HFF-Myc (cell line): Measurements from ENCODE around the gene PPP1R36.
A peak's percentile ranks its signal among the peaks of the same experiment; 100 is the strongest.

ENCODE experiments used
- DNase-seq: peaks from one replicate; pipeline ENCODE4 v3.0.0-alpha.2; 2011; ENCODE audit warnings: low read depth; ENCODE audit errors: extremely low read depth
- H3K4me3 ChIP-seq: replicated peaks from 2 replicates; pipeline ENCODE4 v1.5.1; 2011; ENCODE audit warnings: low read depth, mild to moderate bottlenecking, control low read depth, low read length
- TF ChIP-seq, protein P1 (sequence below): IDR thresholded peaks from 2 replicates; pipeline ENCODE4 v1.5.1; 2012; ENCODE audit warnings: mild to moderate bottlenecking, low read depth, low read length, control low read depth; ENCODE audit errors: missing control alignments

The PPP1R36 gene

DNA sequence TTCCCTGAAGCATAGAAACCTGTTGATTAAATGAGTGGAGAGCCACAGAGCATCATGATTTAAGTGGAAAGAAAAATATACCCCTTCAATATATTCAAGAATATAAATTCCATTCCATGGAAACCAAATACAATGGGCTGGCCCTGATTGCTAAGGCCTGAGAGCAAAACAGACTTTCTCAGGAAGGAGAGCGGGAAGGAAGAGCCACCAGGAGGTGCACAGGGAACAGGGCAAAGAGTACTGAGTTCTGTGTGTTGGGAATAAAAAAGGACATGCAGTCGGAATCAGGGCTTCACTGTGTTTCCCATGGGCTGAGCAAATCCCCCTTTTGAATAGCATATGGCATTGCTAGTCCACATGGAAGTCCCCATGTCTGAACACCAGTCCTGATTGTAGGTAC is 84.8 kb downstream of the PPP1R36 start:
- no peak for DNase-seq
- no peak overlapping the region for H3K4me3 ChIP-seq

DNA sequence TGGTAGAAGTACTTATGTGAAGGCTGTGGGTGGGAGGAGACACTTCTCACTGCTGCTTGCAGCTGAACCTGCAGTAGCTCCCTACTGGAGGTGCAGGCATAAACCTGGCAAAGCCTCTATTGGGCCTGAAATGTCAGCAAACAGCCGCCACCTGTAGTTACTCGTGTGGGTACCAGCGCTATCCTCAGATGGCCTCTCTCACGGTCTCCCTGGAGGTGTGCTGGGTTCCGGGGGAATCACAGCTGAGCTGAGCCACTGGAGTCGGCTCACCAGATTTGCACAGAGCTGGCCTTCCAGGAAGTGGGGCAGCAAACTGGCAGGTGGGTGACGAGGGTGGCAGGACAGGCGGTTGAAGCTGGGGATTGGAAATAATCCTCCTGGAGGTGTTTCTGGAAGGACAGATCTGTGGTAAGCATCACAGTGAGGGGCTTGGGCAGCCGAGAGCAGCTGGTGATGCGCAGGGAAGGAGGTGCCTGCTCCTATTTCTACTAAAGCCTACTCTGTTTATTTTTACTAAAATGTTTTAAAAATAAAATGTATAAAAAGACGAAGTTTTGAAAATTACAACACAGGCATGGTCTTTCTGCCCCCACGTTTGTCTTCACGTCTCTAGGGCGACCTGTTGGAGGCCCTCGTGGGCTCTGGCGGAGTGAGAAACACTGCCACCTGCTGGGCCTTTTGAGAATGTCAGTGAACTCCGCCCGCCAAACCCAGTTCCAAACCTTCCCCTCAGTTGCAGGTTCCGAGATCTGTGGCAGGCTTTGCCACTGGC is 86.6 kb downstream of the PPP1R36 start:
- H3K4me3 ChIP-seq, result no peak overlapping the region
- TF ChIP-seq, protein P1, sequence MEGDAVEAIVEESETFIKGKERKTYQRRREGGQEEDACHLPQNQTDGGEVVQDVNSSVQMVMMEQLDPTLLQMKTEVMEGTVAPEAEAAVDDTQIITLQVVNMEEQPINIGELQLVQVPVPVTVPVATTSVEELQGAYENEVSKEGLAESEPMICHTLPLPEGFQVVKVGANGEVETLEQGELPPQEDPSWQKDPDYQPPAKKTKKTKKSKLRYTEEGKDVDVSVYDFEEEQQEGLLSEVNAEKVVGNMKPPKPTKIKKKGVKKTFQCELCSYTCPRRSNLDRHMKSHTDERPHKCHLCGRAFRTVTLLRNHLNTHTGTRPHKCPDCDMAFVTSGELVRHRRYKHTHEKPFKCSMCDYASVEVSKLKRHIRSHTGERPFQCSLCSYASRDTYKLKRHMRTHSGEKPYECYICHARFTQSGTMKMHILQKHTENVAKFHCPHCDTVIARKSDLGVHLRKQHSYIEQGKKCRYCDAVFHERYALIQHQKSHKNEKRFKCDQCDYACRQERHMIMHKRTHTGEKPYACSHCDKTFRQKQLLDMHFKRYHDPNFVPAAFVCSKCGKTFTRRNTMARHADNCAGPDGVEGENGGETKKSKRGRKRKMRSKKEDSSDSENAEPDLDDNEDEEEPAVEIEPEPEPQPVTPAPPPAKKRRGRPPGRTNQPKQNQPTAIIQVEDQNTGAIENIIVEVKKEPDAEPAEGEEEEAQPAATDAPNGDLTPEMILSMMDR, result peak; percentile 81
- no peak for DNase-seq

More for the DNA sequence above, 84.8 kb downstream of the PPP1R36 start:
- TF ChIP-seq, protein P1, result no peak

DNA sequence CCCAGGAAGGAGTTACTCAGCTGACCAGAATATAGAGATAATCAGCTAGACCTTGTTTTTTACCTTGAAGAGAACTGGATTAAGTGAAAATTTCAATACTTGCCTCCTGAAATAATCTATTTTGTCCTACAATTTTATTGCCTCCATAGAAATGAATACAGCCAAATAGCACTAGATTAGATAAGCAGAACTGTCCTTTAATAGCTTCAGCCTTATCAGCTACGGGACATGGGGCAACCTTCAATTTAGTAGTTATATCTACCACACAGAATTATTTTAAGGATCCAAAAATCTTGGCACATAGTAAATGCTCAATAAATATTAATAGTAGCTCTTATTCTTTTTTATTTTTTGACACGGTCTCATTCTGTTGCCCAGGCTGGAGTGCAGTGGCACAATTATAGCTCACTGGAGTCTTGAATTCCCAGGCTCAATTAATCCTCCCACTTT is 87.2 kb downstream of the PPP1R36 start:
- TF ChIP-seq, protein P1, result no peak
- no peak for DNase-seq
- no peak overlapping the region for H3K4me3 ChIP-seq

DNA sequence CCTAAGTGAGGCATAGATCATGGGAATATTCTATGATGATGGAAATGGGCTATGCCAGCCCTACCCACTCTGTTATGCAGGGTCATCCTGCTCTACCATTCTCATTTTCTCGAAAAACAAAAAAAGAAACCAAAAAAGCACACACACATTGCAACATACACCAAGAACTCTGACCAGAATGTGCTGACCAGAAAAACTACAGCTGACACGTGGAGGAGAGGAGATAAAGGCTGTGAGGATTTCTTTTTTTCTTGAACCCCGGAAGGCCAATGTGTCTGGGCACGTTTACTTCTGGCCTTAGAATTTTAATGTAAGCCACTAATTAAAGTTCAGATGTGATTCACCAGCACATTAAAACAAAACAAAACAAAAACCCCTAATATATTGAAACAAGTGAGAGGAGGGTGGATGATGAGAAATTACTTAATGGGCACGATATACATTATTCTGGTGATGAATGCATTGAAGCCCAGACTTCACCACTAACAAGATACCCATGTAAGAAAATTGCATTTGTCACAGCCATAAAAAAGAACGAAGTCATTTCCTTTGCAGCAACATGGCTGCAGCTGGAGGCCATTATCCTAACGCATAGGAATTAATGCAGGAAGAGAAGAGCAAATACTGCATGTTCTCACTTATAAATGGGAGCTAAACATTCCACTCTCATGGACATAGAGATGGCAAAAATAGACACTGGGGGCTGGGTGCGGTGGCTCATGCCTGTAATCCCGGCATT is 88.1 kb downstream of the PPP1R36 start:
- DNase-seq, result no peak

DNA sequence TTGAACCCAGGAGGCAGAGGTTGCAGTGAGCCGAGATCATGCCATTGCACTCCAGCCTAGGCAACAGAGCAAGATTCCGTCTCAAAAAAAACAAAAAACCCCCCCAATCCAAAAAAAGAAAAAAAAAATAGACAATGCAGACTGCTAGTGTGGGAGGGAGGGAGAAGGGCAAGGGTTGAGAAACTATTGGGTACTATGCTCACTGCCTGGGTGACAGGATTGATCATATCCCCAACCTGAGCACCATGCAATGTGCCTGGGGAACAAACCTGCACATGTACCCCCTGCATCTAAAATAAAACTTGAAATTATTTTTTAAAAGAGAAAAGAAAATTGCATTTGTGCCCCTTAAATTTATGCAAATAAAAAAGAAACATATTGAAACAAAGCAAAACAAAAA is 88.9 kb downstream of the PPP1R36 start:
- TF ChIP-seq, protein P1, result no peak
- no peak overlapping the region for H3K4me3 ChIP-seq
- no peak for DNase-seq

More for the DNA sequence above, 88.1 kb downstream of the PPP1R36 start:
- TF ChIP-seq, protein P1, result no peak
- H3K4me3 ChIP-seq, result no peak overlapping the region
